Adrenal gland (tissue), 5 donors: ENCODE data around the gene HHAT.

Experiments used
- CTCF ChIP-seq, 6 experiments: fragments of 450-650 bp in 4 of 6; fragments of 200-600 bp in 2 of 6; sonication (generic) in 1 of 6; IDR thresholded peaks; 1 replicate in 5 of 6; 2 replicates in 1 of 6; pipeline versions ENCODE4 v1.5.1 to v1.8.0; 2016 to 2021; ENCODE audit warnings: antibody characterized with exemption in 6 of 6, mild to moderate bottlenecking in 2 of 6, moderate library complexity in 1 of 6
- POLR2A ChIP-seq, 2 donors: fragments of 450-650 bp; IDR thresholded peaks; one replicate each; pipeline ENCODE4 v1.6.1; 2017; ENCODE audit warnings: antibody characterized with exemption in 2 of 2, mild to moderate bottlenecking in 2 of 2, moderate library complexity in 1 of 2
- donor health status: DM: no; HTN: no; CAD: no.

- no peak for TF ChIP-seq CTCF (IDR thresholded peaks at IDR 0.05)
- no peak for TF ChIP-seq POLR2A (IDR thresholded peaks at IDR 0.05)
These were observed 292.3 kb downstream of the HHAT start for GRCh38 chr1:210620867-210621488.
